Mammary epithelial cell (primary cell): ENCODE data around the gene C6orf62.

Source experiments
- EZH2 ChIP-seq: IDR thresholded peaks from 2 replicates; pipeline ENCODE4 v1.6.1; 2012; ENCODE audit warnings: low read length, inconsistent platforms, borderline replicate concordance
- TF ChIP-seq, protein P1 (sequence below), 2 donors: IDR thresholded peaks in 1 of 2; conservative IDR thresholded peaks in 1 of 2; 2 replicates each; pipeline ENCODE4 v1.5.1; 2011 to 2012; ENCODE audit warnings: inconsistent platforms in 2 of 2, low read length in 2 of 2, mild to moderate bottlenecking in 2 of 2, control low read depth in 1 of 2, low read depth in 1 of 2; ENCODE audit not compliant: insufficient read depth in 1 of 2; ENCODE audit errors: extremely low read depth in 1 of 2

DNA sequence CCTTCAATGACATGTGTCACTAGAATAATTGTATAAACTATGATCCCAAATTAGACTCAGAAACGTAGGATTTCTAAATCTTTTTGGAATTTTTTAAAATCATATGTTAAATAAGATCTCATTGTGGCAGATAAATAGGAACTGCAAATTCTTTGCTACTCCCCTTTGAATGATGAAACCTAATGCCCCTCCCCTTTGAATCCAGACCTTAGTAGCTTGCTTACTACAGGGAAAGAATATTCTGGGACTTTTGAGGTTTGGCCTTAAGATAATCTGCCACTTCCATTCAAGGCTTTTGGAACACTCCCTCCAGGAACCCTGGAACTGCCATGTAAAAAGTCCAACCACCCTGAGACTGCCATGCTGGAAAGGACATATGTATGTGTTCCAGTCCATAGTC is 59.4 kb downstream of the C6orf62 start:
- TF ChIP-seq, protein P1, sequence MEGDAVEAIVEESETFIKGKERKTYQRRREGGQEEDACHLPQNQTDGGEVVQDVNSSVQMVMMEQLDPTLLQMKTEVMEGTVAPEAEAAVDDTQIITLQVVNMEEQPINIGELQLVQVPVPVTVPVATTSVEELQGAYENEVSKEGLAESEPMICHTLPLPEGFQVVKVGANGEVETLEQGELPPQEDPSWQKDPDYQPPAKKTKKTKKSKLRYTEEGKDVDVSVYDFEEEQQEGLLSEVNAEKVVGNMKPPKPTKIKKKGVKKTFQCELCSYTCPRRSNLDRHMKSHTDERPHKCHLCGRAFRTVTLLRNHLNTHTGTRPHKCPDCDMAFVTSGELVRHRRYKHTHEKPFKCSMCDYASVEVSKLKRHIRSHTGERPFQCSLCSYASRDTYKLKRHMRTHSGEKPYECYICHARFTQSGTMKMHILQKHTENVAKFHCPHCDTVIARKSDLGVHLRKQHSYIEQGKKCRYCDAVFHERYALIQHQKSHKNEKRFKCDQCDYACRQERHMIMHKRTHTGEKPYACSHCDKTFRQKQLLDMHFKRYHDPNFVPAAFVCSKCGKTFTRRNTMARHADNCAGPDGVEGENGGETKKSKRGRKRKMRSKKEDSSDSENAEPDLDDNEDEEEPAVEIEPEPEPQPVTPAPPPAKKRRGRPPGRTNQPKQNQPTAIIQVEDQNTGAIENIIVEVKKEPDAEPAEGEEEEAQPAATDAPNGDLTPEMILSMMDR (conservative IDR thresholded peaks at IDR 0.05 in 1 of 2, IDR thresholded peaks at IDR 0.05 in 1 of 2; ENCODE audit: extremely low read depth in 1 of 2, insufficient read depth in 1 of 2, low read depth in 1 of 2, low read length in 2 of 2) = no peak
- TF ChIP-seq EZH2 = no peak
